ENCODE results near the gene DDO. TPM values are rescaled to one million over a fixed set of nuclear protein-coding genes. Genes with fewer than 3 reads are reported as not detected.
A peak's percentile ranks its signal among the peaks of the same experiment; 100 is the strongest.

Gene DDO
- total and polyA plus RNA-seq, 2 experiments from 2014 or later = 0.10 TPM; not detected in 1

GRCh38 chr6:110359556-110359955, 55.8 kb downstream of the DDO start:
- Histone ChIP-seq H3K36me3 (ENCODE audit: insufficient read depth) (no peaks in the 10 kb centered on the region), H3K79me2 (replicated peaks; ENCODE audit: insufficient read depth) (no peaks in the 10 kb centered on the region), H3K9me2 (ENCODE audit: insufficient read depth) (no peaks in the 10 kb centered on the region), H3K4me3 (no peak overlapping the region), H3K27ac (ENCODE audit: low read depth) (no peak overlapping the region), H3K4me2 (0 out of 2 replicates have a peak overlapping the region, but pooled peaks have one; percentile 92), H3K4me1 (ENCODE audit: insufficient read depth) (peaks cover 35% of the 10 kb centered on the region), H3K27me3 (ENCODE audit: insufficient read depth) (peaks cover 48% of the 10 kb centered on the region), H2AFZ (no peak overlapping the region), H4K20me1 (replicated peaks; ENCODE audit: insufficient read depth) (no peaks in the 10 kb centered on the region), H3F3A (replicated peaks; ENCODE audit: low read depth) (no peaks in the 10 kb centered on the region)
- Mint-ChIP-seq H3K4me1 (peaks cover 32% of the 10 kb centered on the region), H3K9me3 (no peaks in the 10 kb centered on the region), H3K4me3 (peak overlapping the region; percentile 69; the same call in 1 of the 3 replicates), H3K27me3 (ENCODE audit: insufficient read depth, low read depth, poor library complexity) (peaks cover 37% of the 10 kb centered on the region), H3K27ac (no peak overlapping the region), H3K36me3 (ENCODE audit: low read depth) (no peaks in the 10 kb centered on the region; the same call in 2 of the 3 replicates)
- no peak for TF ChIP-seq JUNB (IDR thresholded peaks at IDR 0.05; ENCODE audit: unreplicated experiment)
- no peak for TF ChIP-seq REST (IDR thresholded peaks at IDR 0.05; ENCODE audit: unreplicated experiment)
- TF ChIP-seq NANOG (IDR thresholded peaks at IDR 0.05; ENCODE audit: borderline replicate concordance) = no peak
- TF ChIP-seq STAT1 (IDR thresholded peaks at IDR 0.05; ENCODE audit: unreplicated experiment) = no peak
- TF ChIP-seq CTCF (conservative IDR thresholded peaks at IDR 0.05; ENCODE audit: low read depth in 2 of 2) = no peak
- no peak for TF ChIP-seq ZNF114 (CRISPR knock-in tag; IDR thresholded peaks at IDR 0.05)
- TF ChIP-seq EZH2phosphoT487 (IDR thresholded peaks at IDR 0.05; ENCODE audit: unreplicated experiment) = no peak
- no peak for ATAC-seq
- no peak for DNase-seq (ENCODE audit: low spot score)

- Mint-ChIP-seq H3K9me3 (no peaks in the 10 kb centered on the region), H3K27ac (no peak overlapping the region), H3K27me3 (ENCODE audit: insufficient read depth, low read depth, poor library complexity) (peaks cover 37% of the 10 kb centered on the region), H3K36me3 (ENCODE audit: low read depth) (no peaks in the 10 kb centered on the region; the same call in 2 of the 3 replicates), H3K4me3 (peak overlapping the region; percentile 69), H3K4me1 (peaks cover 39% of the 10 kb centered on the region)
- no peaks in the 10 kb centered on the region for H3K36me3 ChIP-seq (ENCODE audit: insufficient read depth)
- peaks cover 40% of the 10 kb centered on the region for H3K4me1 ChIP-seq (ENCODE audit: insufficient read depth)
- no peaks in the 10 kb centered on the region for H3F3A ChIP-seq (replicated peaks; ENCODE audit: low read depth)
- H2AFZ ChIP-seq = peak overlapping the region; percentile 99
- no peaks in the 10 kb centered on the region for H3K9me2 ChIP-seq (ENCODE audit: insufficient read depth)
- no peaks in the 10 kb centered on the region for H3K79me2 ChIP-seq (replicated peaks; ENCODE audit: insufficient read depth)
- ATAC-seq (no peak), DNase-seq (ENCODE audit: low spot score) (no peak)
- peak overlapping the region; percentile 82 for H3K4me3 ChIP-seq
- H4K20me1 ChIP-seq (replicated peaks; ENCODE audit: insufficient read depth) = no peaks in the 10 kb centered on the region
- H3K27ac ChIP-seq (ENCODE audit: low read depth) = no peak overlapping the region
- H3K4me2 ChIP-seq = peak overlapping the region; percentile 92
- H3K27me3 ChIP-seq (ENCODE audit: insufficient read depth) = peaks cover 48% of the 10 kb centered on the region
- TF ChIP-seq ZNF462 (CRISPR knock-in tag; IDR thresholded peaks at IDR 0.05) (no peak), ETS1 (IDR thresholded peaks at IDR 0.05) (no peak)
These were observed 56.7 kb downstream of the DDO start for GRCh38 chr6:110358553-110359160.
